Hematopoietic multipotent progenitor cell treated with erythropoietin and hydrocortisone succinate and interleukin-3 and kit ligand, for 4 days (in vitro differentiated cells): Measurements from ENCODE around the gene SLC23A2.
"Not testable (repeated sequence)": the region's sequence is repeated elsewhere in the genome, so short reads cannot be mapped to it uniquely, and the experiment has no call there.

ENCODE experiments used
- DNase-seq: peaks from one replicate; pipeline ENCODE4 v3.0.0-alpha.2; 2015

SLC23A2 gene

GRCh38 chr20:5001174-5002076 lies at the start of gene SLC23A2:
TSS of gene SLC23A2 (minus strand) at chr20:5001510. CDS start at chr20:4932562, 68,948 bp downstream.
- peak; percentile 75 for DNase-seq

- peak; percentile 60 for DNase-seq
Measured at GRCh38 chr20:5046656-5047339, 45.5 kb upstream of the SLC23A2 start.

DNA sequence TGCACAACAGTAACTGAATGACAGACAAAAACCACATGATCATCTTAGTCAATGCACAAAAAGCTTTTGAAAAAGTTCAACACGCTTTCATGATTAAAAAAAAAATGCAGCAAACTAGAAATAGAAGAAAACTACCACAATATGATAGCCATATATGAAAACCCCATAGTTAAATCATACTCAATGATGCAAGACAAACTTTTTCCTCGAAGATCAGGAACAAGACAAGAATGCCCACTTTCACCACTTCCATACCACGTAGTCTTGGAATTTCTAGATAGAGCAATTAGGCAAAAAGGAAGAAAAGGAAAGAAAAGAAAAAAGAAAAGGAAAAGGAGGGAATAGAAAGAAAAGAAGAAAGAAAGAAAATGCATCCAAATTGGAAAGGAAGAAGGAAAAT lies 44.6 kb upstream of the SLC23A2 start:
- DNase-seq, result no peak

- no peak for DNase-seq
Measured at GRCh38 chr20:5044075-5044620, 42.8 kb upstream of the SLC23A2 start.

DNA sequence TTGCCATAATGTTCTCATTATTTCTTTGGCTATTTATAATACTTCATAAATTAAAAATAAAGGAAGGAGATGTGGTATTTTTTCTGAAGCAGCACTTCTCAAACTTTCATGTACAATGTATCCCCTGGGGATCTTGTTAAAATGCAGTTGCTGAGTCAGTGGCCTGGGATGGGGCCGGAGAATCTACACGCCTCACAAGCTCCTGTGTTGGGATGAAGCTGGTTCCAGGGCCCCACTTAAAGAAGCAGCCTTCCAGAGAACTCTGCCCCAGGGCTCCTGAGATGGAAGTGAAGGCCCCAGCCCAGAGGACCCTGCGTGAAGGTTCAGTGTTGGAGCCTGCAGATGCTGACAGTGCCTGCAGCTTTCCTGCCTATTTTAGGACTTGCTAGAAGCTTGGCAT lies 40.1 kb upstream of the SLC23A2 start:
- DNase-seq, result no peak

- no peak for DNase-seq
Measured at GRCh38 chr20:5040345-5040744, 39.0 kb upstream of the SLC23A2 start.

GRCh38 chr20:5039889-5040288 lies 38.6 kb upstream of the SLC23A2 start:
- no peak for DNase-seq

- peak; percentile 17 for DNase-seq
Measured at GRCh38 chr20:5039255-5039657, 37.9 kb upstream of the SLC23A2 start.

GRCh38 chr20:5036828-5037227 lies 35.5 kb upstream of the SLC23A2 start:
- no peak for DNase-seq

DNA sequence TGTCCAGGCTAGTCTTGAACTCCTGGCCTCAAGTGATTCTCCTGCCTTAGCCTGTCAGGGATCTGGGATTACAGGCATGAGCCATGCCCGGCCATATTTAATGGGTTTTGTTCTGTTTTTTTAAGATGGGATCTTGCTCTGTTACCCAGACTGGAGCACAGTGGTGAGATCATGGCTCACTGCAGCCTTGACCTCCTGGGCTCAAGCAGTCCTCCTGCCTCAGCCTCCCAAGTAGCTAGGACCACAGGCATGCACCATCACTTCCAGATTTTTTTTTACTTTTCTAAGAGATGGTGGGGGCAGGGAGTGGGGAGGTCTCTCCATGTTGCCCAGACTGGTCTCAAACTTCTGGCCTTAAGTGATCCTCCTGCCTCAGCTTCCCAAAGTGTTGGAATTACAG lies 34.2 kb upstream of the SLC23A2 start:
- not testable (repeated sequence) for DNase-seq

GRCh38 chr20:5033566-5033965 lies 32.3 kb upstream of the SLC23A2 start:
- DNase-seq, result no peak

DNA sequence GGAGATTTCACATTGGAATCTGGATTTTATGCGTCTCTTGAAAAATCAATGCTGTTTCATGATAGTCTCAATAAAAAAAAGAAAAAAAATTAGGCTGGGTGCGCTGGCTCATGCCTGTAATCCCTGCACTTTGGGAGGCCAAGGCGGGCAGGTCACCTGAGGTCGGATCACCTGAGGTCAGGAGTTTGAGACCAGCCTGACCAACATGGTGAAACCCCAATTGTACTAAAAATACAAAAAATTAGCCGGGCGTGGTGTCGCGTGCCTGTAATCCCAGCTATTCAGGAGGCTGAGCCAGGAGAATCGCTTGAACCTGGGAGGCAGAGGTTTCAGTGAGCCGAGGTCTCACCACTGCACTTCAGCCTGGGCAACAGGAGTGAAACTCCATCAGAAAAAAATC lies 30.4 kb upstream of the SLC23A2 start:
- DNase-seq, result not testable (repeated sequence)

- DNase-seq, result no peak
Measured at GRCh38 chr20:5031206-5031557, 29.9 kb upstream of the SLC23A2 start.

GRCh38 chr20:5030348-5031205 lies 29.3 kb upstream of the SLC23A2 start:
- no peak for DNase-seq

- not testable (repeated sequence) for DNase-seq
Measured at GRCh38 chr20:5028258-5029059, 27.1 kb upstream of the SLC23A2 start.

DNA sequence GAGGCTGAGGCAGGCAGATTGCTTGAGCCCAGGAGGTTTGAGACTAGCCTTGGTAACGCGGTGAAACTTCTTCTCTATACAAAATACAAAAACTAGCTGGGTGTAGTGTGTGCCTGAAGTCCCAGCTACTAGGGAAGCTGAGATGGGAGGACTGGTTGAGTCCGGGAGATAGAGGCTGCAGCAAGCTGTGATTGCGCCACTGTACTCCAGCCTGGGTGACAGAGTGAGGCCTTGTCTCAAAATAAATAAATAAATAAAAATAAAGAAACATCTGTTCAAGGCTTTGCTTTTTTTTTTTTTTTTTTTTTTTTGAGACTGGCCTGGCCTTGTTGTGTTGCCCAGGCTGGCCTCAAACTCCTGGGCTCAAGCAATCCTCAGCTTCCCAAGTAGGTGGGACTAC lies 23.7 kb upstream of the SLC23A2 start:
- DNase-seq, result no peak

GRCh38 chr20:5024103-5024502 lies 22.8 kb upstream of the SLC23A2 start:
- DNase-seq, result no peak

DNA sequence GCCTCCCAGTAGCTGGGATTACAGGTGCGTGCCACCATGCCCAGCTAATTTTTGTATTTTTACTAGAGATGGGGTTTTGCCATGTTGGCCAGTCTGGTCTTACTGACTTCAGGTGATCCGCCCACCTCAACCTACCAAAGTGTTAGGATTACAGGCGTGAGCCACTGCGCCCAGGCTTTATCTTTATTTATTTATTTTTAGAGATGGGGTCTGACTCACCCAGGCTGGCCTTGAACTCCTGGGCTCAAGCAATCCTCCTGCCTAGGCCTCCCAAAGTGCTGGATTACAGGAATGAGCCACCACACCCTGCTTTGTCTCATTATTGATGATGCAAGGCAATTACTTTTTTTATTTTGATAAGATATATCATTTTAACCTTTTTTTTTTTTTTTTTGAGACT lies 21.9 kb upstream of the SLC23A2 start:
- not testable (repeated sequence) for DNase-seq

DNA sequence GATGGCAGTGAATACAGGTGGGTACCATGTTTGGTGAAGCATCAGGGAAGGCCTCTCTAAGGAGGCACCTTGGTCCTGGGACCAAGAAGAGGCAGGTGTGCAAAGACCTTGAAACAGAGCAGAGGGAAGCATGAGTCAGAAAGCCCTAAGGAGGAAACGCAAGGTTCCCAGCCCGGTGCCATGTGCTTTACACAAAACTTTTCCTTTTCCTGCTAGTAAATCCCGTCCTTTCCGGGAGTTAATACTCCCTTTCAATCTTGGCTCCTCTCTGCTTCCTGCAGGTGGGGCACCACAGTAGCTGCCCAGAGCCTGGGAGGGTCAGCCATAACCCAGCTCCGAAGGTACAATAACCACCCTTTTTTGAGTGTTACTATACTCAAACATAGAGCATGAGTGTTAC lies 19.4 kb upstream of the SLC23A2 start:
- DNase-seq, result no peak

- DNase-seq, result no peak
Measured at GRCh38 chr20:5013682-5014447, 12.6 kb upstream of the SLC23A2 start.

DNA sequence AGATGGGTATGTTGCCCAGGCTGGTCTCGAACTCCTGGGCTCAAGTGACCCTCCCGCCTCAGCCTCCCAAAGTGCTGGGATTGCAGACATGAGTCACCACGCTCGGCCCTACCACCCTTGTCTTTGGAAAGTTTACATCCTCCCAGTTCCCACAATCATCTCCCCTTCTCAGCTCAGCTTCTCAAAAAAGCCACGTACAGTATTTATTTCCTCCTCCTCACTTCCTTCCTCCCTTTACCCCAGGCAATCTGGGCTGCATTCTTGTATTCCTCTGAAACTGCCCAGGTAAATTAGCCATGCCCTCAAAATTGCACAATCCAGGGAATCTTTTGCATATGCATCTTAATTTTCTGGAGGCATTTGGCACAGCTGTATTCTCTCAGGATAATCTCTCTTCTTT lies 7.4 kb upstream of the SLC23A2 start:
- no peak for DNase-seq
